ENCODE results near the gene PIAS4. TPM values are rescaled to one million over a fixed set of nuclear protein-coding genes. Genes with fewer than 3 reads are reported as not detected.
A peak's percentile ranks its signal among the peaks of the same experiment; 100 is the strongest.

The PIAS4 gene
- total and polyA plus RNA-seq, 10 of the 15 experiments (the other 5 are each of a cell fraction or from before 2014, with no cell fraction given) = 0.13 to 25.1 (median 11.3) TPM

- H3K4me3 ChIP-seq = peak overlapping the region; percentile 88
- H3K27ac ChIP-seq (ENCODE audit: control insufficient read depth, insufficient read depth) = no peak overlapping the region
- ChIA-PET CTCF (no interaction called here), SMC1A (ENCODE audit: uncharacterized antibody, unreplicated experiment) (no interaction called here), RAD21 (ENCODE audit: unreplicated experiment) (interaction anchor here (1.0 to 1.5 kb wide), 2 partner anchors 11 to 80 kb away, joined by 3 read pairs; no protein-coding TSS in a partner anchor), POLR2A (interaction anchor here (0.6 to 2.8 kb wide), 4 partner anchors 10 to 1107 kb away, joined by 3 to 8 read pairs (median 3); partner anchors contain the start of gene EBI3)
- H2AFZ ChIP-seq (ENCODE audit: control insufficient read depth, low read depth, low read length) = peak overlapping the region; percentile 39
- no peaks in the 10 kb centered on the region; a peak in 1 of 4 replicates for H3K27me3 ChIP-seq (replicated peaks in 1 of 2; ENCODE audit: control insufficient read depth in 2 of 2, insufficient read depth in 2 of 2, low read length in 1 of 2)
- H3K4me1 ChIP-seq (ENCODE audit: control insufficient read depth, insufficient read depth, low read length) = peaks cover 12% of the 10 kb centered on the region
- H4K20me1 ChIP-seq (ENCODE audit: control insufficient read depth, insufficient read depth) = peaks cover 5% of the 10 kb centered on the region; the same call in 1 of the 2 replicates
- H3K9ac ChIP-seq (ENCODE audit: control insufficient read depth, insufficient read depth, low read length) = peak overlapping the region; percentile 54; the same call in 1 of the 2 replicates
- WGBS (ENCODE audit: insufficient coverage, insufficient replicate concordance, low lambda C conversion rate, missing lambda C conversion rate) = 3% methylated on average over 28 of the region's 58 CpGs
- peaks cover 26% of the 10 kb centered on the region for H3K79me2 ChIP-seq (ENCODE audit: control insufficient read depth, insufficient read depth, low read length)
- in situ Hi-C loops (cut with MboI) = no loop called here
- peak; percentile 2 for ATAC-seq
- intact Hi-C loops (cut with micrococcal nuclease; ENCODE audit: unreplicated experiment) = loop anchor here (2.0 to 10.0 kb wide), 3 partner anchors 47 to 117 kb away; partner anchors contain the start of genes ANKRD24, EEF2 and SIRT6
- BruUV-seq (replicated peaks) = no TSS peak
- H3K9me3 ChIP-seq (replicated peaks; ENCODE audit: control insufficient read depth, insufficient read depth, low read length) = no peaks in the 10 kb centered on the region
- peaks cover 2 to 4% of the 10 kb centered on the region in 2 experiments; a peak in 3 of 4 replicates for H3K36me3 ChIP-seq (ENCODE audit: control insufficient read depth in 2 of 2, insufficient read depth in 2 of 2, low read length in 1 of 2)
- TF ChIP-seq GATAD2B (conservative IDR thresholded peaks at IDR 0.05; ENCODE audit: low read depth) = peak; percentile 32; the same call in 1 of the 2 replicates
- no peak for TF ChIP-seq ESRRA (IDR thresholded peaks at IDR 0.05; ENCODE audit: low read length)
- TF ChIP-seq SPI1 (IDR thresholded peaks at IDR 0.05; ENCODE audit: borderline replicate concordance, insufficient read depth, low read depth, low read length) = peak; percentile 58; the same call in 1 of the 2 replicates
- peak; percentile 36; the same call in 1 of the 2 replicates for TF ChIP-seq ZNF384 (IDR thresholded peaks at IDR 0.05; ENCODE audit: borderline replicate concordance, low read depth, low read length)
- no peak for FAIRE-seq
- H3K4me2 ChIP-seq (ENCODE audit: control insufficient read depth, insufficient read depth) = peak overlapping the region; percentile 79
- DNase-seq (ENCODE audit: low read depth, low spot score) = no peak
Measured at GRCh38 chr19:4067396-4068046, 60.0 kb downstream of the PIAS4 start.
